Measurements from ENCODE around the gene PGAM1. TPM values are rescaled to one million over a fixed set of nuclear protein-coding genes. Genes with fewer than 3 reads are reported as not detected.

Gene PGAM1
- total and polyA plus RNA-seq, 2 of the 13 experiments (the other 11 are each of a cell fraction or from before 2014, with no cell fraction given), result 354 to 483 TPM

- TF ChIP-seq ZNF737 (CRISPR knock-in tag; IDR thresholded peaks at IDR 0.05; ENCODE audit: borderline replicate concordance) (no peak), ZBTB21 (CRISPR knock-in tag; IDR thresholded peaks at IDR 0.05) (peak; percentile 37; the same call in 1 of the 2 replicates), ELF3 (CRISPR knock-in tag; IDR thresholded peaks at IDR 0.05) (peak; percentile 53; the same call in 1 of the 2 replicates), ZKSCAN1 (IDR thresholded peaks at IDR 0.05; ENCODE audit: low read length) (no peak), ZBTB20 (CRISPR knock-in tag; IDR thresholded peaks at IDR 0.05; ENCODE audit: borderline replicate concordance, low read depth) (0 out of 2 replicates have a peak, but pooled peaks have one; percentile 19), KMT2A (CRISPR knock-in tag; IDR thresholded peaks at IDR 0.05) (0 out of 2 replicates have a peak, but pooled peaks have one; percentile 47), TARDBP (CRISPR knock-in tag; IDR thresholded peaks at IDR 0.05) (peak; percentile 57; the same call in 1 of the 2 replicates), DPF2 (CRISPR knock-in tag; IDR thresholded peaks at IDR 0.05; ENCODE audit: borderline replicate concordance, low read depth) (no peak), HNF4A (CRISPR knock-in tag; IDR thresholded peaks at IDR 0.05) (peak; percentile 88), TEF (CRISPR knock-in tag; IDR thresholded peaks at IDR 0.05) (no peak), STAG1 (CRISPR knock-in tag; IDR thresholded peaks at IDR 0.05) (peak; percentile 81), MED1 (CRISPR knock-in tag; IDR thresholded peaks at IDR 0.05) (peak; percentile 42; the same call in 1 of the 2 replicates), ATF6 (CRISPR knock-in tag; conservative IDR thresholded peaks at IDR 0.05) (no peak), ZBTB34 (CRISPR knock-in tag; IDR thresholded peaks at IDR 0.05) (0 out of 2 replicates have a peak, but pooled peaks have one; percentile 46), ZFY (CRISPR knock-in tag; IDR thresholded peaks at IDR 0.05) (peak; percentile 63), ZMYM4 (CRISPR knock-in tag; IDR thresholded peaks at IDR 0.05) (0 out of 2 replicates have a peak, but pooled peaks have one; percentile 48), RAD21 (CRISPR knock-in tag; IDR thresholded peaks at IDR 0.05) (peak; percentile 88), CHD2 (IDR thresholded peaks at IDR 0.05; ENCODE audit: low read depth, low read length) (no peak), THAP11 (CRISPR knock-in tag; IDR thresholded peaks at IDR 0.05) (peak; percentile 57), ZNF230 (CRISPR knock-in tag; IDR thresholded peaks at IDR 0.05) (no peak), ELF4 (CRISPR knock-in tag; IDR thresholded peaks at IDR 0.05; ENCODE audit: borderline replicate concordance) (no peak), ZNF619 (CRISPR knock-in tag; IDR thresholded peaks at IDR 0.05) (0 out of 2 replicates have a peak, but pooled peaks have one; percentile 45), FOXO4 (CRISPR knock-in tag; conservative IDR thresholded peaks at IDR 0.05) (no peak), NR2C2 (CRISPR knock-in tag; IDR thresholded peaks at IDR 0.05; ENCODE audit: borderline replicate concordance) (no peak), TGIF2 (CRISPR knock-in tag; IDR thresholded peaks at IDR 0.05) (peak; percentile 89), KAT8 (CRISPR knock-in tag; IDR thresholded peaks at IDR 0.05) (peak; percentile 62)
Observed at GRCh38 chr10:97463363-97464132, 37.6 kb downstream of the PGAM1 start (continued).

Data from HepG2 (cell line).